ENCODE results near the gene SHANK3.

SHANK3 gene

GRCh38 chr22:50673231-50674129, 857 bp downstream of the SHANK3 start:
- TF ChIP-seq GATA3 (IDR thresholded peaks at IDR 0.05; ENCODE audit: low read depth, low read length) (no peak), GATA2 (IDR thresholded peaks at IDR 0.05; ENCODE audit: low read depth, low read length) (no peak)

- TF ChIP-seq GATA3 (IDR thresholded peaks at IDR 0.05; ENCODE audit: low read depth, low read length) (no peak), GATA2 (IDR thresholded peaks at IDR 0.05; ENCODE audit: low read depth, low read length) (no peak)
Measured at GRCh38 chr22:50674130-50674500, 1.5 kb downstream of the SHANK3 start.

- TF ChIP-seq GATA2 (IDR thresholded peaks at IDR 0.05; ENCODE audit: low read depth, low read length) (no peak), GATA3 (IDR thresholded peaks at IDR 0.05; ENCODE audit: low read depth, low read length) (no peak)
Measured at GRCh38 chr22:50674606-50675552, 2.3 kb downstream of the SHANK3 start.

- no peak for TF ChIP-seq GATA2 (IDR thresholded peaks at IDR 0.05; ENCODE audit: low read depth, low read length)
- TF ChIP-seq GATA3 (IDR thresholded peaks at IDR 0.05; ENCODE audit: low read depth, low read length) = no peak
Measured at GRCh38 chr22:50675553-50676179, 3.0 kb downstream of the SHANK3 start.

GRCh38 chr22:50676180-50676636, 3.6 kb downstream of the SHANK3 start:
- TF ChIP-seq GATA2 (IDR thresholded peaks at IDR 0.05; ENCODE audit: low read depth, low read length) = no peak
- TF ChIP-seq GATA3 (IDR thresholded peaks at IDR 0.05; ENCODE audit: low read depth, low read length) = no peak

GRCh38 chr22:50676661-50677492, 4.3 kb downstream of the SHANK3 start:
- TF ChIP-seq GATA3 (IDR thresholded peaks at IDR 0.05; ENCODE audit: low read depth, low read length) (no peak), GATA2 (IDR thresholded peaks at IDR 0.05; ENCODE audit: low read depth, low read length) (no peak)

- TF ChIP-seq GATA2 (IDR thresholded peaks at IDR 0.05; ENCODE audit: low read depth, low read length) (no peak), GATA3 (IDR thresholded peaks at IDR 0.05; ENCODE audit: low read depth, low read length) (no peak)
Measured at GRCh38 chr22:50677493-50678217, 5.0 kb downstream of the SHANK3 start.

- TF ChIP-seq GATA3 (IDR thresholded peaks at IDR 0.05; ENCODE audit: low read depth, low read length) (no peak), GATA2 (IDR thresholded peaks at IDR 0.05; ENCODE audit: low read depth, low read length) (no peak)
Measured at GRCh38 chr22:50678218-50678650, 5.6 kb downstream of the SHANK3 start.

GRCh38 chr22:50678651-50679521, 6.3 kb downstream of the SHANK3 start:
- TF ChIP-seq GATA2 (IDR thresholded peaks at IDR 0.05; ENCODE audit: low read depth, low read length) = no peak
- TF ChIP-seq GATA3 (IDR thresholded peaks at IDR 0.05; ENCODE audit: low read depth, low read length) = no peak

GRCh38 chr22:50683086-50683993, 10.7 kb downstream of the SHANK3 start:
- TF ChIP-seq GATA2 (IDR thresholded peaks at IDR 0.05; ENCODE audit: low read depth, low read length) (no peak), GATA3 (IDR thresholded peaks at IDR 0.05; ENCODE audit: low read depth, low read length) (no peak)

- TF ChIP-seq GATA2 (IDR thresholded peaks at IDR 0.05; ENCODE audit: low read depth, low read length) (no peak), GATA3 (IDR thresholded peaks at IDR 0.05; ENCODE audit: low read depth, low read length) (no peak)
Measured at GRCh38 chr22:50683994-50684371, 11.4 kb downstream of the SHANK3 start.

Measured in SH-SY5Y (cell line).